Femur (tissue), 1 donor: Measurements from ENCODE around the gene LPP.

Experiments used
- DNase-seq: peaks from one replicate; pipeline ENCODE4 v3.0.0-alpha.2; 2017

Gene LPP

GRCh38 chr3:188256758-188257157 lies 102.8 kb downstream of the LPP start:
- no peak for DNase-seq

DNA sequence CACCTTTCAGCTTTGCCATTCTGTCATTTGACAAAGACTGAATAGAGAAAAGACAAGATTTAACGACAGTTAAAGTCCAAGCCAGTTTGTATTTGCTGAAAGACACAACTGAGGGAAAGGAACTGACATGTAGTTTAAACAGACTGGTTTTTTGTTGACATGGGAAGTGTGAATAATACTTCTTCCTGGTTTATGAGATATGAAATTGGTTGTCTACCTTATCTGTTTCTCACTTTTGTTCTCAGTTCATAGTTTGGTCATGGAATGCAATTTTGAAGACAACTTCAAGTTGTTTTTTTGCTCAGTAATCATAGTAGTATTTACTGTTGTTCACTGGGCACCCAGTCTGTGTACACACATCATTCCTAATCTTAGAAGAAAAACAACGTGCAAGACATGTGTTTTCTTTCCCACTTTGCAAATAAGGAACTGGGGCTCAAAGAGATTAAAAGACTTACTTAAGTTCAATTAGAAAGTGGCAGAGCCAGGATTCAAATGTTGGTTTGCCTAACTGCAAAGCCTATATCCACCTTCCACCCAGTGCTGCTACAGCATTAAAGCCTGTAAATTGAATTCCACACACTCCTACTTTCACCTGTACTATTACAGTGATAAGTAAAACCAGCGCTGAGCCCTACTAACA lies 103.5 kb downstream of the LPP start:
- no peak for DNase-seq

- DNase-seq: no peak
These were observed 105.2 kb downstream of the LPP start for GRCh38 chr3:188259191-188259590.

GRCh38 chr3:188259596-188259995 lies 105.6 kb downstream of the LPP start:
- no peak for DNase-seq

- DNase-seq: no peak
These were observed 107.1 kb downstream of the LPP start for GRCh38 chr3:188261011-188261410.

DNA sequence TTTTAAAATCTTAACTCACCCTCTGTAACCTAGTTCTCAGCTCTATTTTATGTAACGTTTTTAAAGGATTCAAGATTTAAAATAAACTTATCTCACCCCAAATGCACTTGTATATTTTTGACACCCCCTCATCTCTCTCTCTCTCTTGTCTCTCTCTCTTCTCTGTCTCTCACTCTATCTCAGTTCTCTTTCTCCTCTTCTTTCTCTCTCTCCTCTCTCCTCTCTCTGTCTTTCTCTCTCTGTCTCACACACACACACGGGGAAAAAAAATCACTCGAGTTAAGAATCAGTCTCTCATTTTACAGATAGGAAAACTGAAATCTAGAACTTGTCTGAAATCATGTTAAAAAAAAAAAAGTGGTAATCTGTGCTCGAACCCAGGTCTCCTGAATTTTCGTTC lies 108.5 kb downstream of the LPP start:
- DNase-seq: no peak

DNA sequence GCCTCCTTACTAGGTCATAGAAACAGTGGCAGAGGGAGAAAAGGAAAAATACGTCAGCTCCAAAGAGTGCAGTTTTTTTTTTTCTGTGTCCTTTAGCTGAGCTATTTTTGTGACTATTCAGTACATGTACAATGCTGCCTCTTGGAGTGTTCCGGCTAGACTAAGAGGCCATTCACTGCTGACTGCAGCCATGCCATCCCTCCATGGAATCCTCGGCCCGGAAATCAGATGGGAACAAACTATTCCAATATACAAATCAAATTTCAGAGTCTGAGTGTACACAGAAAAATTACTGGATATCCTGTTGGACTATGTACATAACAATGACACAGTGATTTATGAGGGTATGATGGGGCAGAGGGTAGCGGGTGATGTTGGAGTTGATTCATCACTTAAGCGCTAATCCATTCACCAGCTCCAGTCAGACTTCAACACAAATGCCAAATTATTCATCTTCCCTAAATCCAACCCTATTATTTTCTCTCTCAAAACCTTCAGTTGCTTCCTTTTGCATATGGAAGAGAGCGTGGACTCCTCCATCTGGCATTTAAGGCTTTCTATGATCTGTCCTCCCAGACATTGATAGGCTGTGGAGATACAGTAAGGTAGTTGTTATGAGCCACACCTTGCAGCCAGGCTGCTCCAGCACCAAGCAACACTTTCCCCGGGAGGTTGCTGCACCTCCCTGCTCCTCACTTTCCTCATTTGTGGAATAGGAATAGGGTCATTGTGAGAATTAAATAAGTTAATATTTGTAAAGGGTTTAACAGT lies 109.1 kb downstream of the LPP start:
- no peak for DNase-seq

DNA sequence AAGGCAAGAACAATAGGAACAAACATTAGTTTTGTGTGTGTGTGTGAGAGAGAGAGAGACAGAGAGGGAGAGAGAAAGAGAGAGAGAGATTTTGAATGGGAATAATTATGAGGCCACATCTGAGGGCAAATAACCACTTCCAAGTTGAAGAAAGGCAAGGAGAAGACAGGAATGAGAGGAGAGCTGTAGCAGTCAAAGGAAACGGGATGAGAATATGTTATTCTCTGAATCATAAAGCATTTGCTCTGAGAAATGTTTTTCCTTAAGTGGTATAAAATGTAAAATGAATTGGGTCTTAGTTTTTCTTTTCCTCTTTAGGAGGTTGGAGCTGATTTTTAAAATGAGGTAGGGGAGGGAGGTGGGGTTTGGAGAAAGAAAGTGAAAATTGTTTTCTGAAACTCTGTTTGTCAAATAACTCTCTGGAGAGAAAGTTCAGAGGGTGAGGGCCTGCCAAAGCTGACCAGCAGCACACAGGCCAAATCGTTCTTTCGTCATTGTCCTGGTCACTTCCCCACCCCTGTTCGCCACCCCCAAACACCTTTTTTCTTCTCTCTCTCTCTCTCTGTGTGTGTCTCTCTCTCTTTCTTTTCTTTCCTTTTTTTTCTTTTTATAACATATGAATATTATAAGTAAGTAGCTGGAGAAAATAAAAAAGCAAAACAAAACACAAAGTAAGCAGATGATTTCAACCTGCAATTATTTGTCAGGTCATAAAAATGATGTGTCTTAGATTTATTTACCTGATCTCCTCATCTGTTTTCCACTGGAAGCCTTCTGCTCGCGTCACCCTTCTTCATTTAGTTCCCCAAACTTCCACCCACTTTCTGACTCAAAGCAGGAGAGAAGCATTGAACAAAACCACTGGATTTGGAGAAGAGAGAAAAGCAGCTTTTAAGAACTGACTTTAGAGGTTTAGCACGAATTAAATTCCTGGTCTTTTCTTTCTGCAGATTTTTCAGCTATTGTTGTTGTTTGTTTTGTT lies 110.6 kb downstream of the LPP start:
- DNase-seq: peak; percentile 43

- no peak for DNase-seq
These were observed 112.8 kb downstream of the LPP start for GRCh38 chr3:188266562-188267274.

DNA sequence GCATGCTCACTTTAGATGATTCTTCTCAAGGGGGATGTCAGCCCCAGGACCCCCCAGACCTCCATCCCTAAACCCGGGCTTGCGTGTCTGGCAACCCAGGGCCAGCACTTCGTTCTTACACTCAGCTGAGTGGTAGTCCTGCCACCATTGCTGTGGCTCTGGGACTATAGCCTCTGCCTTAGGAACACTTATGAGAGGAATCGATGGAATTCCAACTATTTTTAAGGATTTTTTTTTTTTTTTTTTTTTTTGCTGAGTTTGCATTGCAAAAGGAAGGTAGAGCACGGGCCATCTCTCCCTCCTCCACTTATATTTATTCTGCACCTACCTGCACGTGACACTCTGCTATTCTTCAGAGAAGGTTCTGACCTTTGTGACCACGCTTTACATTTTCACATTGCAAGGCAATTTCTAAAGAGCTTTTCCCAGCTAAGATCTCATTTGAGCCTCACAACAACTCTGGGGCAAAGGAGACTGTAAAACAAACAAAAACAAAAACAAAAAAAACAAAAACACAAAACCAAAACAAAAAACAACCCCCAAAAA lies 113.9 kb downstream of the LPP start:
- DNase-seq: no peak

- DNase-seq: no peak
These were observed 114.4 kb downstream of the LPP start for GRCh38 chr3:188268336-188268735.

DNA sequence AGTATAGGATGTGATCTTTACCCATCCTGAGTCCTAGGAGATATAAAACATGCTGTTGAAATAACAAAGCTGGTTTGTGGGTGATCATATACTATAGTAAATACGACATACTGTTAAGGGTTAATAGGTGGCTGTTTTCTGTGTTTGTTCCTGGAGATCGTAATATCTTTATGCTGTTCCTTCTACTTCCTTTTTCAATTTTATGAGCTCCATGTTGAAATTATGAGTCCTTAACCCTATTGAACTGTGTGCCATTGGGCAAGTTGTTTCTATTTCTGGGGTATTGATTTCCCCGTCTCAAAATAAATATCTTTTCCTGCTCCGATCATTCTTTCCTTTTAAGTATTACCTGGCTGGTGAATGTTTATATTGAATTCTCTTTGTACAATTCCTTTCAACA lies 115.1 kb downstream of the LPP start:
- DNase-seq: no peak

- DNase-seq: peak; percentile 27
These were observed 116.5 kb downstream of the LPP start for GRCh38 chr3:188270423-188270972.

- DNase-seq: no peak
These were observed 117.4 kb downstream of the LPP start for GRCh38 chr3:188271226-188271914.

DNA sequence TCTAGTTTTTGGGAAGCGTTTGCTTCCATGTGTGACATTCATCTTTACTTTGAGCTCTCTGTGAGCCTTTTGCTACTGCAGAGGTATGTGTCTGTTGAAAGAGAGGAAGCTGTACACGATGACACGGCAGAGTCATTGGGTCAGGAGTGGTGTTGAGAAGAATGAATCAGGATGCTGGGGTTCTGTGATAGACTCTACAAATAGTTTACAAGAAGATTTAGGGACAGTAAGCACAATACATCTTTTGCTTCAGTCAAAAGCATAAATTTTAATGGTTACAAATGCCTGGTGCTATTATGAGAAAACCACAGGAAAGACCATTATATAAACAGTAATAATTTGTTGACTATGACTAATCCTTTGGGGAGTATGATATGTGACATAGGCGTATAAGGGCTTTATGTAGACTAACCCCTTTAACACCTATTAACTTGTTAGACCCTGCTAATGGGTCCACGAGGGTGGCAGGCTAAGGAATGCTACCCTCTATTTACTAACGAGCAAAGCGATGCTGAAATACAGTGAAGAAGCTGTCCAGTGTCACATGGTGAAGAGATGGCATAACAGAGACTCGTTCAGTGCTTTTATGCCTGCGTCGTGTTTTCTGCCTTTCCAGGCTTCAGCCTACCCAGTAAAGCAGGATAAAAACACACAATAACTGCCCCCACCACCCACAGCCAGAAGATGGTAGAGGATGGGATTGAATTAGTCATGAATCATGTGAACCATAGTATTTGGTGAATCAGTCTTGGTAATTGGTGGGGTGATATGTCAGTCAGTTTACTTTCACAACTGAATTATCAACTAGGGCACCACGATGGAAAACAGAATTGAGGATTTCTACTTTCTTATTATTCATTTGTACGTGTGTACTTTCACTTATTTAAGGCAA lies 118.8 kb downstream of the LPP start:
- DNase-seq: no peak

DNA sequence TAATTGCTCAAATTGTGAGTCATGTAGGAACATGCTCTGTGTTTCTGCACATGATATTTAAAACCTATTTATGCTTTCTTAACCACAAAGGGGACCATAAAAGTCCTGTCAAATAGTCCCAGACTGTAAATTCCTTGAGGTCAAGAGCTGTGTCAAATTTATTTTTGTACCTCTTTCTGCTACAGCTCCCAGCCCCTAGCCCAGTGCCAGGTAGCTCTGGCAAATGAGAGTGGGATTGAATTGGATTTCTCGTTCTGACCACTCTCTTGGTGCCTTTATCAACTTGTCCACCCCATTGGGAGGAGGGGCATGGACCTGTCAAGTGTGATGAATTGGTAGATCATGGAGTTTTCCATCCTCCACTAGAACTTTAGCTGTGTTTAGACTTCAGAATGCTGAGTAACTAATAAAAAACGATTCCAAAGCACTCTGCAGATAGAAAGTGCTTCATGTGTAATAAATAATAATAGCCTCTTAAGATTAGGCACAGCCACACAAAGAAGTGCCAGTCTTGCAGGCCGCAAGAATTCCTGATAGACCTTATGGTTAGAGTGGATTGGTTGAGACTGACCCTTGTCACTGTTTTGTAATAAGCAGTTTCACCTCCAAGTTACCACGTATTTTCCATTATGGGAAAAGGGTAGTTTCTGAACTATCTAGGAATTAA lies 120.4 kb downstream of the LPP start:
- DNase-seq: no peak

DNA sequence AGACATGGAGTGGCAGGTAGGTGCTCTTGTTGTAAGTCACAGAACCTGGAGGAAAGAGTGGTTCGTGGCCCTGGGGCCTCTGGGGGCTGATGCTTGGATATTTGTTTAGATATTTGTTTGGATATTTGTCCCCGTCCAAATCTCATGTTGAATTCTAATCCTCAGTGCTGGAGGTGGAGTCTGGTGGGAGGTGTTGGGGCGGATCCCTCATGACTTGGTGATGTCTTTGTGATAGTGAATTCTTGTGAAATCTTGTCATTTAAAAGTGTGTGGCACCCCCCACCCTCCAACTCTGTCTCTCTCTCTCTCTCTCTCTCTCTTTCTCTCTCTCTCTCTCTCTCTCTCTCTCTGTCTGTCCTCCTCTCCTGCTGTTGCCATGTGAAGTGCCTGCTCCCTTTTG lies 122.4 kb downstream of the LPP start:
- DNase-seq: no peak

DNA sequence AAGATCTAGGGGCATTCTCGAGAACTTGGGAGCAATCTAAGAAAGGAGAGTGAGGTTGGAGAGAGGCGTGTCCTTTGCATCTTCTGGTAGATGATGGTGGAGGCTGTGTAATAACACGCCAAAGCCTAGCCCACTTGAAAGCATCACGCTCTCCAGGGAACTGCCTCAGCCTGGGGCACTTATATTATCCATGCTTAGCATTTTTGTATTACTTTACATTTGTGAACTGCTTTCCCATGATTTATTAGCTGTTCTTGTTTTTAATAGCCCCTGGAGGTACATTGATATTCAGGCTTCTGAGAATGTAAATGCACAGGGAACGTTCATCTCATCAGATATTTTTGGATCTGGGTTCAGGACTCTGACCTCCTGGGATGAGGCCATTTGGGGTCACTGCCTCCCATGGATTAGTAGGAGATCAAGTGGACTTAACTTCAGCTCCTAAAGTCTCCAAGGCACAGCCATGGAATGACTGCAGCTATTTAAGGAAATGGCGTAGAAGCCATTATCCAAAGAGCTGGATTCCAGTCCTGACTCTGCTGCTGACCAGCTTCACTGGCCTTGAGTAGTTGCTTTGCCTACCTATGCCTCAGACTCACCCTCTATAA lies 124.9 kb downstream of the LPP start:
- DNase-seq: peak; percentile 33
